HG03558 (cell line): ENCODE results near the gene HERC2.

ENCODE experiments used
- ATAC-seq: cut with Tn5 transposase; IDR thresholded peaks from one replicate; pipeline ENCODE4 v1.9.1; 2021; ENCODE audit warnings: moderate number of reproducible peaks; ENCODE audit not compliant: unreplicated experiment; ENCODE audit errors: extremely low read depth

Gene HERC2

GRCh38 chr15:28081594-28081993 is 240.4 kb downstream of the HERC2 start:
- ATAC-seq, result no peak

- no peak for ATAC-seq
These were observed 241.6 kb downstream of the HERC2 start for GRCh38 chr15:28080386-28080785.

- ATAC-seq, result no peak
These were observed 242.5 kb downstream of the HERC2 start for GRCh38 chr15:28079313-28079969.

GRCh38 chr15:28078191-28078719 is 243.7 kb downstream of the HERC2 start:
- ATAC-seq, result no peak

GRCh38 chr15:28075573-28075972 is 246.4 kb downstream of the HERC2 start:
- no peak for ATAC-seq

GRCh38 chr15:28068930-28069329 is 253.0 kb downstream of the HERC2 start:
- ATAC-seq, result no peak

- no peak for ATAC-seq
These were observed 255.7 kb downstream of the HERC2 start for GRCh38 chr15:28066231-28066630.
